Testis (tissue), 3 donors: ENCODE results near the gene TCF7L1. TPM values are rescaled to one million over a fixed set of nuclear protein-coding genes. Genes with fewer than 3 reads are reported as not detected.

Experiments used
- DNase-seq: peaks from one replicate; pipeline ENCODE4 v3.0.0-alpha.2; 2019
- H3K27ac ChIP-seq, 2 donors: fragments of 200-600 bp; sonication (generic); one replicate each; pipeline ENCODE4 v1.5.1; 2019
- H3K27me3 ChIP-seq: fragments of 200-600 bp; sonication (generic); one replicate; pipeline ENCODE4 v1.5.1; 2019
- H3K36me3 ChIP-seq: fragments of 200-600 bp; sonication (generic); one replicate; pipeline ENCODE4 v1.5.1; 2017; ENCODE audit warnings: low read depth; ENCODE audit errors: missing control alignments
- H3K4me1 ChIP-seq: fragments of 200-600 bp; sonication (generic); one replicate; pipeline ENCODE4 v1.5.1; 2019
- H3K4me3 ChIP-seq, 2 donors: fragments of 200-600 bp; sonication (generic); one replicate each; pipeline ENCODE4 v1.5.1; 2017 to 2019
- H3K9me3 ChIP-seq: fragments of 200-600 bp; sonication (generic); one replicate; pipeline ENCODE4 v1.5.1; 2017
- POLR2A ChIP-seq: fragments of 450-650 bp; IDR thresholded peaks from one replicate; pipeline ENCODE4 v1.6.1; 2017; ENCODE audit warnings: antibody characterized with exemption, mild to moderate bottlenecking, moderate library complexity
- WGBS, 2 donors: methylation state at CpG; one replicate each; pipeline ENCODE4 v1.1.5; 2018; 5-methylcytosine and 5-hydroxymethylcytosine counted together
- intact Hi-C: fragments of 100-400 bp; cut with DNase I; formaldehyde crosslinking; loops from one replicate; pipeline ENCODE4 v1.15.1; 2023; ENCODE audit warnings: low total_unique reads
- polyA plus RNA-seq: library from polyadenylated mRNA; stranded (reverse); fragments of 350-450 nt; fragmentation: Illumina TruSeq; extraction: RNeasy Lipid Tissue Mini Kit (QIAGEN cat#74804); gene quantifications from one replicate; pipeline ENCODE4 v1.2.3, GENCODE V29; 2014; ENCODE audit warnings: low read depth, low replicate concordance; ENCODE audit not compliant: insufficient read depth
- total RNA-seq, 2 donors: library from RNA; depleted of rRNA; stranded (reverse); fragments of >200 nt; gene quantifications; one replicate each; pipeline ENCODE4 v1.2.3, GENCODE V29; 2016
- TF ChIP-seq, protein P1 (sequence below), 3 experiments: fragments of 450-650 bp in 2 of 3; fragments of 200-600 bp in 1 of 3; sonication (generic) in 1 of 3; IDR thresholded peaks; one replicate each; pipeline ENCODE4 v1.5.1; 2016 to 2019; ENCODE audit warnings: antibody characterized with exemption in 3 of 3, mild to moderate bottlenecking in 2 of 3, moderate library complexity in 1 of 3

TCF7L1 gene
- total and polyA plus RNA-seq, 3 donors from 2014 or later = 6.7 to 11.9 (median 6.7) TPM

DNA sequence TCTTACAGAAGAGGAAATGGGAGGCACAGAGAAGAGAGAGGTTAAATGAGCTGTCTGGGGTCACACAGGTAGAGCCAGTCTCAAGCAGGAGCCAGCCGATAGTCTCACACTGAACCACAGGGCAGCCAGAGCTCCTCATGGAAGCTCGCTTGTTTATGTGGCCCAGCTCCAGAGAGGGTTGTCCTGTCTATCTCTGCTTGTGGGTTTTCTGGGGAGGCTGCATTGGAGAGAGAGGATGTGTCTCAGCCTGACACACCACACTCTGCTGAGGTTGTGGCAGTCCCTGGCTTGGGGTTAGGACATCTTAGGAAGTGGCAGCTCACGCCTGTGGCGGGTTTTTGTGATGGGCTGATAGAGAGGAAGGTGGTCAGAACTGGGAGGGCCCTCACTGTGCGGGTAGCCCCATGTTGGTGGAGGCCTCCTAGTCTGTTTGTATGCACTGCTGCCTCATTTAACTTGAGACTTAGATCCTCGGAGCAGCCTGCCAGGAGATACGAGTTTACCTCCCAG, 52.3 kb downstream of the TCF7L1 start:
- Histone ChIP-seq H3K27me3 (no peaks in the 10 kb centered on the region), H3K9me3 (no peaks in the 10 kb centered on the region), H3K4me3 (no peak overlapping the region), H3K27ac (no peak overlapping the region), H3K4me1 (no peaks in the 10 kb centered on the region), H3K36me3 (no peaks in the 10 kb centered on the region)
- no peak for TF ChIP-seq POLR2A
- TF ChIP-seq, protein P1, sequence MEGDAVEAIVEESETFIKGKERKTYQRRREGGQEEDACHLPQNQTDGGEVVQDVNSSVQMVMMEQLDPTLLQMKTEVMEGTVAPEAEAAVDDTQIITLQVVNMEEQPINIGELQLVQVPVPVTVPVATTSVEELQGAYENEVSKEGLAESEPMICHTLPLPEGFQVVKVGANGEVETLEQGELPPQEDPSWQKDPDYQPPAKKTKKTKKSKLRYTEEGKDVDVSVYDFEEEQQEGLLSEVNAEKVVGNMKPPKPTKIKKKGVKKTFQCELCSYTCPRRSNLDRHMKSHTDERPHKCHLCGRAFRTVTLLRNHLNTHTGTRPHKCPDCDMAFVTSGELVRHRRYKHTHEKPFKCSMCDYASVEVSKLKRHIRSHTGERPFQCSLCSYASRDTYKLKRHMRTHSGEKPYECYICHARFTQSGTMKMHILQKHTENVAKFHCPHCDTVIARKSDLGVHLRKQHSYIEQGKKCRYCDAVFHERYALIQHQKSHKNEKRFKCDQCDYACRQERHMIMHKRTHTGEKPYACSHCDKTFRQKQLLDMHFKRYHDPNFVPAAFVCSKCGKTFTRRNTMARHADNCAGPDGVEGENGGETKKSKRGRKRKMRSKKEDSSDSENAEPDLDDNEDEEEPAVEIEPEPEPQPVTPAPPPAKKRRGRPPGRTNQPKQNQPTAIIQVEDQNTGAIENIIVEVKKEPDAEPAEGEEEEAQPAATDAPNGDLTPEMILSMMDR (IDR thresholded peaks at IDR 0.05) = no peak
- DNase-seq = no peak
- WGBS, 2 donors = 78 to 90% methylated on average over 5 to 7 of the region's 7 CpGs
- intact Hi-C loops = no loop called here

DNA sequence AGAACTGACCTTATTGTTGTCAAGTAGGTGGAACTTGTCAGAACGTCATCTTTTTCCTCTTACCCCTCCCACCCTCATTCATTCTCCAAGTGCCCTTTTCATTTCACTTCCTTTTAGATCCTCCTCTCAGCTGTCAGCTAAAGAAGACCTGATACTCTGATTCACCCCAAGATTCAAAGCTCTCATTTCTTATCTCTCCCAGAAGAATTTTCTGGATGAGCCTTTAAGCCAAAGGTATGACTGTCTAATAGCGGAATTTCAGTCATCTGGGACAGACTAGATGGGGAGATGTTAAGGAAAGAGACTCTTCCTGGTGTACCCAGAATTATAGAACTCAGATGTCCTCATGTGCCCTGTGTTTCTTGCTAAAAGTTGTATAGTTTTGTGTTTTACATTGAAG, 53.9 kb downstream of the TCF7L1 start:
- no peak overlapping the region for H3K4me3 ChIP-seq
- no peak for DNase-seq
- intact Hi-C loops = no loop called here
- 83 to 84% methylated on average over 2 of the region's 2 CpGs for WGBS, 2 donors
- no peak overlapping the region for H3K27ac ChIP-seq
- TF ChIP-seq POLR2A = no peak
- TF ChIP-seq, protein P1 (IDR thresholded peaks at IDR 0.05) = no peak
- H3K4me1 ChIP-seq = no peaks in the 10 kb centered on the region
- H3K36me3 ChIP-seq = no peaks in the 10 kb centered on the region
- no peaks in the 10 kb centered on the region for H3K9me3 ChIP-seq
- no peaks in the 10 kb centered on the region for H3K27me3 ChIP-seq

DNA sequence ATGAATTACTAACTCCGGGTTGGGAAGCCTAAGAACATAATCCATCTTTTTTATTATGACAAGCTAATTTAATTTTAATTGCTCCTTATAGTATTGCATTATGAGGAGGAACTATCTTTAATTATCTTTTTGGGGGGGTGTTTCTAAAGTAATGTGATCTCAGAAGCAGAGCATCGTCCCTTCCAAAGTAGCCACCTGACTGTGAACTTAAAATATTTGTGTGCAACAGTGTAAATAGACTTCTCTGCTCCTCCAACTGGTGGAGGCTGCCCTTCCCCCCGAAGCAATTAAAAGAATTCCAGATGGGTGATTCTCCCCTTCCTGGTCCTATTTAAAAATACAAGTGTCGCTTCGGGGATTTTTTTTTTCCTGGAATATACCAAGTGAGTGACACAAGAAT, 55.7 kb downstream of the TCF7L1 start:
- intact Hi-C loops = no loop called here
- Histone ChIP-seq H3K27ac (no peak overlapping the region), H3K9me3 (no peaks in the 10 kb centered on the region)

DNA sequence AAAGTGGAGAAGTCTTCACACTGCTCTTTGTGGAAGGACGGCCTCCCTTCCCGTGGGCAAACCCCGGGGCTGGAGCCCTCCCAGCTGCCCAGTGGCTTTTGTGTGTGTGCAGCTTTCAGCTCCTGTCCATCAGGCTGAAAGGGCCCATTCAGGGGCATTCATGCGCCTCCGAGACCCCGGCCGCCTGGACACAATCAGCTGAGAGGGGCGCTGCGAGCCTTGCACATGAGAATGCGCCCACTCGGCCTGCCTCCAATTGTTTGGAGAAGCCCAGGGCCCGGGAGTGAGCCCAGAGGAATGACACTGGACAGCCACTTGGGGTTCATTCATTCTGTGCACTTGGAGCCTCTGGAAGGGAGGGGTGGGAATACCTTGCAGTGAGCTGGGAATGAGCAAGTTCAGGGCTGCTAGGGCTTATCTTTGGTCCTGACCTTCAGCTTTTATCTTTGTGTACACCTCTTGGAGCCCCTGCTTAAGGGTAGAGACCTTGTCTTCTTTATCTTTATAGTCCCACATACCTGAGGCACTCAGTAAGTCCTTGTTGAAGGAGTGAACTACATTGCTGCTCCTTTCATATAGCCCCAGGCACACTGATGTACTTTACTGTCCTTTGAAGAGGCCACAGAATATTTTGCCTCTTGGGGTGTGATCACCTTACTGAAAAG, 56.5 kb downstream of the TCF7L1 start:
- Histone ChIP-seq H3K4me3 (no peak overlapping the region), H3K4me1 (no peaks in the 10 kb centered on the region), H3K27me3 (no peaks in the 10 kb centered on the region), H3K36me3 (no peaks in the 10 kb centered on the region), H3K27ac (no peak overlapping the region), H3K9me3 (no peaks in the 10 kb centered on the region)
- no peak for DNase-seq
- TF ChIP-seq, protein P1 (IDR thresholded peaks at IDR 0.05) = no peak
- no peak for TF ChIP-seq POLR2A
- intact Hi-C loops = no loop called here
- WGBS, 2 donors = 77 to 88% methylated on average over 3 to 12 of the region's 12 CpGs

More for the DNA sequence above, 55.7 kb downstream of the TCF7L1 start:
- Histone ChIP-seq H3K36me3 (no peaks in the 10 kb centered on the region), H3K4me1 (no peaks in the 10 kb centered on the region), H3K4me3 (no peak overlapping the region), H3K27me3 (no peaks in the 10 kb centered on the region)
- no peak for DNase-seq
- WGBS, 2 donors = 55 to 63% methylated on average over 5 of the region's 5 CpGs
- no peak for TF ChIP-seq POLR2A
- TF ChIP-seq, protein P1 (IDR thresholded peaks at IDR 0.05) = no peak

DNA sequence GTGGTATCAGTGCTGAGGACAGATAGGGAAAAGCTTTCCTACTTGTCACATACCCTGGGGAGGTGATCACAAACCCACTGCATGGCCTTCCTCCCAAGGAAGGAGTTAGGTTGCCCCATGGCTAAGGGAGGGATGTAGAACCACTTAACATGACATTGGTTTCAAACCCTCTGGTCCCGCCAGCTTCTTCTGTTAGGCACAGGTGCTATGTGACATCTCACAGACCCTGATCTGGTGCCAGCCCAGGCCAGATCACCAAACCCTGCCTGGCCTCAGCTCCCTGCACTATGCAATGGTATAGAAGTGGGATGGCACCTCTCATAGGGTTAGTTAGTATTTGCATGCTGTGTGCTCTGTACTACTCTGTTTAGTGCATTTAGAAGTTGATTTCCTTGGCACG, 58.0 kb downstream of the TCF7L1 start:
- no peak for TF ChIP-seq POLR2A
- TF ChIP-seq, protein P1 (IDR thresholded peaks at IDR 0.05) = no peak
- Histone ChIP-seq H3K27me3 (no peaks in the 10 kb centered on the region), H3K27ac (no peak overlapping the region), H3K9me3 (no peaks in the 10 kb centered on the region), H3K4me1 (no peaks in the 10 kb centered on the region), H3K36me3 (no peaks in the 10 kb centered on the region), H3K4me3 (no peak overlapping the region)
- DNase-seq = no peak
- WGBS, 2 donors = 90 to 91% methylated on average over 2 of the region's 2 CpGs
- intact Hi-C loops = no loop called here
